K562 (cell line): ENCODE data around the gene KCP. TPM values are rescaled to one million over a fixed set of nuclear protein-coding genes. Genes with fewer than 3 reads are reported as not detected.
"Not testable (repeated sequence)": the region's sequence is repeated elsewhere in the genome, so short reads cannot be mapped to it uniquely, and the experiment has no call there.

ENCODE experiments used
- ATAC-seq: fragments of 200-7000 bp; cut with Tn5 transposase; 3 replicates; pipeline ENCODE4 v1.9.1; 2020; ENCODE audit warnings: moderate library complexity
- BruUV-seq: library from RNA; stranded (reverse); fragments of 400-500 nt; replicated peaks from 2 replicates; lab custom pipeline; 2021; lab: Mats Ljungman, UMichigan
- CTCF ChIA-PET: fragments of 300-600 bp; formaldehyde crosslinking; extraction: SDS; loops from one replicate; lab custom pipeline; 2021; ENCODE audit warnings: low intra/inter-chr PET ratio; lab: Yijun Ruan, JAX
- POLR2A ChIA-PET: fragments of 300-600, 350-650 bp; sonication (Branson Sonifier 250); formaldehyde crosslinking; extraction: SDS; loops from one replicate; lab custom pipeline; 2021; ENCODE audit warnings: antibody characterized with exemption, inconsistent platforms; lab: Yijun Ruan, JAX
- DNase-seq, 4 experiments: peaks; one replicate each; pipeline versions ENCODE4 v3.0.0 to v3.0.0-alpha.2; 2011 to 2018; ENCODE audit warnings: low spot score in 3 of 4, mixed read lengths in 3 of 4; ENCODE audit errors: extremely low read depth in 1 of 4
- FAIRE-seq: peaks from 2 replicates; lab custom pipeline; 2011; peaks lifted over from hg19 to GRCh38; lab: Jason Lieb, UNC
- H2AFZ ChIP-seq: 2 replicates; pipeline ENCODE4 v1.6.0; 2011; ENCODE audit warnings: low read depth, low read length, control low read depth, inconsistent platforms
- H3K27ac ChIP-seq: fragments of 200-600 bp; 3 replicates; pipeline ENCODE4 v1.8.0; 2011; ENCODE audit warnings: low read depth, mild to moderate bottlenecking, control low read depth, inconsistent platforms, low read length, moderate library complexity, mixed read lengths; ENCODE audit errors: extremely low read depth
- H3K27me3 ChIP-seq, 2 experiments: fragments of 300-600 bp in 1 of 2; 2 replicates in 1 of 2; 3 replicates in 1 of 2; pipeline versions ENCODE4 v1.6.0 to v1.8.0; 2011; ENCODE audit warnings: inconsistent platforms in 2 of 2, low read length in 2 of 2, mild to moderate bottlenecking in 1 of 2, mixed read lengths in 1 of 2, moderate library complexity in 1 of 2; ENCODE audit not compliant: control insufficient read depth in 2 of 2, insufficient read depth in 2 of 2
- H3K36me3 ChIP-seq: fragments of 300-600 bp; 3 replicates; pipeline ENCODE4 v1.8.0; 2011; ENCODE audit warnings: mild to moderate bottlenecking, low read length, inconsistent platforms; ENCODE audit not compliant: control insufficient read depth, insufficient read depth
- H3K4me1 ChIP-seq, 2 experiments: fragments of 200-600 bp in 1 of 2; replicated peaks in 1 of 2; 2 replicates in 1 of 2; 3 replicates in 1 of 2; pipeline versions ENCODE4 v1.5.1 to v1.8.0; 2011; ENCODE audit warnings: inconsistent platforms in 2 of 2, low read length in 2 of 2, mild to moderate bottlenecking in 1 of 2, mixed read lengths in 1 of 2, moderate library complexity in 1 of 2; ENCODE audit not compliant: control insufficient read depth in 2 of 2, insufficient read depth in 2 of 2
- H3K4me2 ChIP-seq: 2 replicates; pipeline ENCODE4 v1.6.1; 2011; ENCODE audit warnings: low read length, control low read depth, inconsistent platforms, mixed read lengths; ENCODE audit not compliant: insufficient read depth
- H3K4me3 ChIP-seq: fragments of 200-600 bp; sonication (generic), shearing (Covaris generic); 2 replicates; pipeline ENCODE4 v1.5.1; 2016; ENCODE audit warnings: control low read depth, inconsistent platforms
- H3K79me2 ChIP-seq: fragments of 200-600 bp; 3 replicates; pipeline ENCODE4 v1.8.0; 2011; ENCODE audit warnings: low read length, inconsistent platforms; ENCODE audit not compliant: control insufficient read depth, insufficient read depth
- H3K9ac ChIP-seq, 2 experiments: 2 replicates each; pipeline versions ENCODE4 v1.6.0 to v1.6.1; 2011; ENCODE audit warnings: low read depth in 2 of 2, low read length in 2 of 2, control low read depth in 1 of 2, inconsistent platforms in 1 of 2, mild to moderate bottlenecking in 1 of 2, mixed read lengths in 1 of 2; ENCODE audit not compliant: insufficient read depth in 1 of 2
- H3K9me1 ChIP-seq: one replicate; pipeline ENCODE4 v1.6.0; 2011; ENCODE audit warnings: inconsistent platforms, mild to moderate bottlenecking, low read length, moderate library complexity; ENCODE audit not compliant: control insufficient read depth, insufficient read depth
- H3K9me3 ChIP-seq: replicated peaks from 2 replicates; pipeline ENCODE4 v1.5.1; 2011; ENCODE audit warnings: low read depth, low read length, inconsistent platforms; ENCODE audit not compliant: control insufficient read depth, insufficient read depth
- H4K20me1 ChIP-seq: replicated peaks from 2 replicates; pipeline ENCODE4 v1.6.1; 2011; ENCODE audit warnings: low read length, inconsistent platforms, mixed read lengths; ENCODE audit not compliant: control insufficient read depth, insufficient read depth
- C11orf30 ChIP-seq: fragments of 450-650 bp; IDR thresholded peaks from 2 replicates; pipeline ENCODE4 v1.6.1; 2016; ENCODE audit warnings: low read depth, mild to moderate bottlenecking
- KHSRP ChIP-seq: fragments of 450-650 bp; IDR thresholded peaks from 2 replicates; pipeline ENCODE4 v1.6.1; 2017
- MAFF ChIP-seq: IDR thresholded peaks from 2 replicates; pipeline ENCODE4 v1.6.1; 2012; ENCODE audit warnings: low read length, improper control_type of control experiment
- MAFG ChIP-seq: fragments of 450-650 bp; conservative IDR thresholded peaks from 2 replicates; pipeline ENCODE4 v1.6.1; 2016; ENCODE audit warnings: missing genetic modification characterization, missing compliant biosample characterization
- MAFK ChIP-seq: IDR thresholded peaks from 2 replicates; pipeline ENCODE4 v1.6.1; 2011; ENCODE audit warnings: low read length, improper control_type of control experiment
- TEAD4 ChIP-seq, 2 experiments: sonication (generic) in 1 of 2; formaldehyde crosslinking in 1 of 2; IDR thresholded peaks; 2 replicates each; pipeline versions ENCODE4 v1.6.1 to v1.8.0; 2012 to 2022; ENCODE audit warnings: borderline replicate concordance in 1 of 2, inconsistent platforms in 1 of 2, low read length in 1 of 2, mild to moderate bottlenecking in 1 of 2, missing genetic modification reagents in 1 of 2
- ZNF316 ChIP-seq: fragments of 450-650 bp; IDR thresholded peaks from 2 replicates; pipeline ENCODE4 v1.6.1; 2016
- WGBS: fragments of 100-300 bp; shearing (Covaris generic); methylation state at CpG from one replicate; pipeline ENCODE4 v1.1.6; 2016; ENCODE audit warnings: low coverage, mixed read lengths; ENCODE audit not compliant: insufficient coverage; ENCODE audit errors: missing lambda C conversion rate; 5-methylcytosine and 5-hydroxymethylcytosine counted together
- in situ Hi-C: fragments of 300-500 bp; cut with MboI; formaldehyde crosslinking; loops from 4 replicates; pipeline ENCODE4 v1.15.0; 2018; ENCODE audit warnings: inconsistent platforms, mixed read lengths
- intact Hi-C: fragments of 100-400 bp; cut with micrococcal nuclease; formaldehyde crosslinking; loops from 2 replicates; pipeline ENCODE4 v1.14.2; 2022
- polyA plus RNA-seq, 8 experiments: library from polyadenylated mRNA; depleted of rRNA in 4 of 8; stranded (reverse) in 5 of 8; unstranded in 3 of 8; fragments of >200 nt; fragmentation: Nextera tagmentation in 2 of 8; fragmentation: Illumina TruSeq in 1 of 8; extraction: Ambion mirVana in 2 of 8; extraction: Trizol in 1 of 8; gene quantifications; 2 replicates each; pipeline versions ENCODE4 v1.2.1 to v1.2.3, GENCODE V29; 2011 to 2014; ENCODE audit warnings: inconsistent platforms in 1 of 8, missing spikeins in 1 of 8
- total RNA-seq, 7 experiments: library from RNA; depleted of rRNA in 6 of 7; stranded (reverse); fragments of >200 nt in 6 of 7; fragmentation: Illumina TruSeq in 2 of 7; extraction: Trizol in 2 of 7; gene quantifications; 2 replicates each; pipeline versions ENCODE4 v1.2.1 to v1.2.3, GENCODE V29; 2011 to 2021; ENCODE audit warnings: low replicate concordance in 1 of 7

Gene KCP
- total and polyA plus RNA-seq, 9 of the 15 experiments (the other 6 are each of a cell fraction or from before 2014, with no cell fraction given): 0.06 to 0.17 (median 0.12) TPM; not detected in 3

DNA sequence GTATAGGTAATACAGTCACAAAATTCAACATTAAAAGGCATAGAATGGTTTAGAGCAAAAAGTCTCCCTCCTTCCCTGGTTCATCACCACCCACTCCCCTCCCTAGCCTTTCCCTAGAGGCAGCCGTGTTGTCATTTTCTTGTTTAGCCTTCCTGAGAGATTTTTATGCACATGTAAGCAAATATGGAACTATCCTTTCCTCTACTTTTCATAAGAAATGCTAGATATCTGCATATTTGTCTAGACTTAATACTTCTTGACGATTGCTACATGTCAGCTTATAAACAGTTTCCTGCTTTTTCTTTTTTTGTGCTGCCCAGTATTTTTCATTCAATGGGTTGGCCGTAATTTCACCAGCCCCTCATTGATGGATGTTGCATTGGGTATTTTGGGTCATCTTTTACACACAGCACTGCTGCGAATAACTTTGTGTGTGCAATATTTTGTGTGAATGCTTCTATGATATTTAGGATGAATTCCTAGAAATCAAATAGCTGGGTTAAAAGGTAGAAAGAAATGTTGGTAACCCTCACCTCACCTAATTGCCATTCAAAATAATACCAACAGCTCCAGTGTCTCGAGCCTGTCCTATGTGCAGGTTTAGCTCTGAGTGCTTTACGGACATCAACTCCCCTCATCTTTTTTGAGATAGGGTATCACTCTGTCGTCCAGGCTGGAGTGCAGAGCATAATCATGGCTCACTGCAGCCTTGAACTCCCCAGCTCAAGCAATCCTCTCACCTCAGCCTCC, 34.2 kb upstream of the KCP start:
- ChIA-PET POLR2A (interaction anchor here (0.7 to 1.3 kb wide), 6 partner anchors 9 to 147 kb away, joined by 3 to 6 read pairs (median 4); no protein-coding TSS in a partner anchor), CTCF (interaction anchor here (0.5 kb wide), 1 partner anchor 101 kb away, joined by 3 read pairs; no protein-coding TSS in a partner anchor)
- Histone ChIP-seq H2AFZ (no peak overlapping the region), H3K4me3 (no peak overlapping the region), H3K36me3 (no peaks in the 10 kb centered on the region), H3K4me2 (no peak overlapping the region), H3K27me3 (peaks cover 43 to 55% of the 10 kb centered on the region in 2 experiments; a peak in 4 of 5 replicates), H3K79me2 (no peaks in the 10 kb centered on the region), H3K4me1 (peaks cover 0 to 31% of the 10 kb centered on the region in 2 experiments; a peak in 2 of 5 replicates), H3K9me3 (no peaks in the 10 kb centered on the region), H3K27ac (no peak overlapping the region), H4K20me1 (peaks cover 8% of the 10 kb centered on the region), H3K9me1 (no peaks in the 10 kb centered on the region), H3K9ac (no peak overlapping the region)
- in situ Hi-C loops: no loop called here
- intact Hi-C loops: no loop called here
- BruUV-seq: no TSS peak
- DNase-seq (no peak), ATAC-seq (no peak), FAIRE-seq (no peak)
- TF ChIP-seq C11orf30: peak; percentile 69
- peak; percentile 63 for TF ChIP-seq MAFF
- peak; percentile 65; the same call in 1 of the 2 replicates for TF ChIP-seq MAFK
- no peak for TF ChIP-seq KHSRP
- peak; percentile 87 for TF ChIP-seq ZNF316
- TF ChIP-seq MAFG (tag): peak; percentile 74
- no peak for TF ChIP-seq TEAD4 (IDR thresholded peaks at IDR 0.05; ENCODE audit: low read length)
- TF ChIP-seq TEAD4 (CRISPR knock-in tag; IDR thresholded peaks at IDR 0.05; ENCODE audit: borderline replicate concordance): no peak
- 4% methylated on average over 7 of the region's 7 CpGs for WGBS

- BruUV-seq, H3K9ac ChIP-seq, H3K9me3 ChIP-seq, FAIRE-seq, H3K9me1 ChIP-seq, in situ Hi-C loops, DNase-seq, H3K4me2 ChIP-seq, intact Hi-C loops, ATAC-seq, H3K27ac ChIP-seq, H3K36me3 ChIP-seq, H3K79me2 ChIP-seq, CTCF ChIA-PET, H2AFZ ChIP-seq, H3K4me3 ChIP-seq, H4K20me1 ChIP-seq: not testable (repeated sequence)
- peaks cover 0 to 37% of the 10 kb centered on the region in 2 experiments; a peak in 2 of 5 replicates for H3K4me1 ChIP-seq
- peaks cover 53 to 66% of the 10 kb centered on the region in 2 experiments; a peak in 4 of 5 replicates for H3K27me3 ChIP-seq
- WGBS: 8% methylated on average over 2 of the region's 2 CpGs
- POLR2A ChIA-PET: interaction anchor here (0.9 to 1.0 kb wide), 3 partner anchors 14 to 140 kb away, joined by 3 to 5 read pairs (median 3); no protein-coding TSS in a partner anchor
Observed at GRCh38 chr7:128943251-128943650, 32.7 kb upstream of the KCP start.
